Glutamatergic neuron (in vitro differentiated cells): ENCODE results near the gene HTT. TPM values are rescaled to one million over a fixed set of nuclear protein-coding genes. Genes with fewer than 3 reads are reported as not detected.

Experiments
- DNase-seq: peaks from one replicate; pipeline ENCODE4 v3.0.0; 2022
- H3K27ac Mint-ChIP-seq: one replicate; pipeline ENCODE4 v1.8.0; 2020; ENCODE audit warnings: mild to moderate bottlenecking, mixed read lengths, inconsistent platforms; ENCODE audit not compliant: unreplicated experiment
- H3K27me3 Mint-ChIP-seq: one replicate; pipeline ENCODE4 v1.8.0; 2020; ENCODE audit warnings: mild to moderate bottlenecking, moderate library complexity, mixed read lengths, inconsistent platforms; ENCODE audit not compliant: unreplicated experiment
- H3K36me3 Mint-ChIP-seq: one replicate; pipeline ENCODE4 v1.8.0; 2020; ENCODE audit warnings: mild to moderate bottlenecking, mixed read lengths, inconsistent platforms; ENCODE audit not compliant: unreplicated experiment
- H3K4me1 Mint-ChIP-seq: one replicate; pipeline ENCODE4 v1.8.0; 2020; ENCODE audit warnings: mild to moderate bottlenecking, low read depth, mixed read lengths, inconsistent platforms; ENCODE audit not compliant: unreplicated experiment
- H3K4me3 Mint-ChIP-seq: one replicate; pipeline ENCODE4 v1.8.0; 2020; ENCODE audit warnings: mild to moderate bottlenecking, mixed read lengths, inconsistent platforms; ENCODE audit not compliant: unreplicated experiment
- H3K9me3 Mint-ChIP-seq: one replicate; pipeline ENCODE4 v1.8.0; 2020; ENCODE audit warnings: mild to moderate bottlenecking, moderate library complexity, mixed read lengths, inconsistent platforms; ENCODE audit not compliant: unreplicated experiment
- CTCF ChIP-seq: fragments of 200-600 bp; sonication (generic); IDR thresholded peaks from one replicate; pipeline ENCODE4 v1.5.0; 2021; ENCODE audit not compliant: partially characterized antibody, unreplicated experiment
- total RNA-seq: library from RNA; stranded (reverse); fragmentation: NEBNext Ultra II Directional; extraction: Animal tissue kit (Norgen Biotek cat#: 25700); gene quantifications from one replicate; pipeline ENCODE4 v1.2.1, GENCODE V29; 2021; ENCODE audit not compliant: unreplicated experiment

Gene HTT
- total RNA-seq, 1 donor from 2014 or later = 107 TPM

GRCh38 chr4:3042226-3042625 lies 32.3 kb upstream of the HTT start:
- TF ChIP-seq CTCF = no peak
- no peak for DNase-seq
- no peaks in the 10 kb centered on the region for H3K9me3 Mint-ChIP-seq
- H3K27ac Mint-ChIP-seq = no peak overlapping the region
- peak overlapping the region; percentile 30 for H3K4me3 Mint-ChIP-seq
- H3K27me3 Mint-ChIP-seq = peaks cover 2% of the 10 kb centered on the region
- no peaks in the 10 kb centered on the region for H3K36me3 Mint-ChIP-seq
- no peaks in the 10 kb centered on the region for H3K4me1 Mint-ChIP-seq

GRCh38 chr4:3043282-3044020 lies 31.0 kb upstream of the HTT start:
- Mint-ChIP-seq H3K36me3 (no peaks in the 10 kb centered on the region), H3K9me3 (no peaks in the 10 kb centered on the region), H3K4me3 (no peak overlapping the region), H3K4me1 (no peaks in the 10 kb centered on the region), H3K27me3 (peaks cover 2% of the 10 kb centered on the region), H3K27ac (no peak overlapping the region)
- TF ChIP-seq CTCF = no peak
- DNase-seq = no peak

DNA sequence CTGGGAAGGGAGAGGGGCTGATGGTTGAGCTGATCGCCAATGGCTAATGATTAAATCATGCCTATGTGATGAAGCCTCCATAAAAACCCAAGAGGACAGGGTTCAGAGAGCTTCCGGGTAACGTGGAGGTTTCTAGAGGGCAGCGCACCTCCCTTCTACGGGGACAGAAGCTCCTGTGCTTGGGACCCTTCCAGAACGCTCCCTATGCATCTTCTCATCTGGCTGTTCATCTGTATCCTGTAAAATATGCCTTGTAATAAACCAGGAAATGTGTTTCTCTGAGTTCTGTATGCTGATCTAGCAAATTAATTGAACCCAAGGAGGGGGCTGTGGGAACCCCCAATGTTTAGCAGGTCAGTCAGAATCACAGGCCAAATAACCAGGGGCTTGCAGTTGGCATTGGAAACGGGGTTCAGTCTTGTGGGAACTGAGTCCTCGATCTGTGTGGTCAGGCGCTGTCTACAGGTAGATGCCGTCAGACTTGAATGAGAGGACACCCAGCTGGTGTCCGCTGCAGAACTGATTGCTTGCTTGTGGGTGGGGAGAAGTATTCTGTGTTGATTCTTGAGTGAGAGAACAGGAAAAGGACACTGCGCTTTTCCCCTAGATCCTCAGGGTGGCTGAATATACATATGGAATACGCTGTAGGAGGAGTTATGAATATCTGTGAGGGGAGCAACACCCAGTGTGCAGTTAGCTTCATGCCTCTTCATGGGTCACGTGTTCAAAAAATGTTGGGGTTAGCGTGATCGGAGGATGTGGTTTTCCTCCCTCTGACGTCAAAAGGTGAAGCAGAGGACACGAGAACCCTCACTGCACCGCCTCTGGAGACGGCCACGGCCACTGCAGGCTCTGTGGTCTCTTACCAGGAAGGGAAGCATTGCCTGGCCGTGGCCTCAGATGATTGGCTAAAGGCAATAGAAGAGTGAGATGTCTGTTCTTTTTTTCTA lies 29.3 kb upstream of the HTT start:
- H3K36me3 Mint-ChIP-seq = no peaks in the 10 kb centered on the region
- peaks cover 2% of the 10 kb centered on the region for H3K27me3 Mint-ChIP-seq
- H3K4me1 Mint-ChIP-seq = no peaks in the 10 kb centered on the region
- H3K27ac Mint-ChIP-seq = no peak overlapping the region
- no peak overlapping the region for H3K4me3 Mint-ChIP-seq
- H3K9me3 Mint-ChIP-seq = no peaks in the 10 kb centered on the region
- no peak for DNase-seq
- TF ChIP-seq CTCF = no peak

- H3K36me3 Mint-ChIP-seq = no peaks in the 10 kb centered on the region
- H3K9me3 Mint-ChIP-seq = no peaks in the 10 kb centered on the region
- no peak for DNase-seq
- no peak for TF ChIP-seq CTCF
- no peak overlapping the region for H3K27ac Mint-ChIP-seq
- H3K4me3 Mint-ChIP-seq = no peak overlapping the region
- H3K4me1 Mint-ChIP-seq = no peaks in the 10 kb centered on the region
- peaks cover 2% of the 10 kb centered on the region for H3K27me3 Mint-ChIP-seq
Observed at GRCh38 chr4:3046162-3046561, 28.3 kb upstream of the HTT start.

DNA sequence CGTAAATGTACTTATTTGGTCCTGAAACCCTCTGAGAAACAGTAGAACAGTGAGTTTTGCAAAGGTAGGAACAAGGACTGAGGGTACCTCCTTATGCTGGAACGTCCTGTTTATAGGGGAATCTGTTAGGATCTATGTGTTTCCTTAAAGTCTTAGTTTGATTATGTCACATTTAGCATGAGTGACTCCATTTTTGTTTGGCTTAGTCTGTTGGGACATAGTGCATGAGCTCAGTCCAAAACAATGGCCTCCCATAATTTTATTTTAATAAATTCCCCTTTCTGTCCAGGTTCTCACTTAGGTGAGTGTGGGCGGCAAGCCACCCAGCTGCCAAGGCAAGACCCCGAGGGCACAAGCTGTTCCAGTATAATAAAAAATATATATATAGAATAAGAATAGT lies 27.9 kb upstream of the HTT start:
- H3K36me3 Mint-ChIP-seq = no peaks in the 10 kb centered on the region
- TF ChIP-seq CTCF = no peak
- peaks cover 2% of the 10 kb centered on the region for H3K27me3 Mint-ChIP-seq
- no peak for DNase-seq
- no peak overlapping the region for H3K27ac Mint-ChIP-seq
- no peaks in the 10 kb centered on the region for H3K4me1 Mint-ChIP-seq
- H3K4me3 Mint-ChIP-seq = no peak overlapping the region
- H3K9me3 Mint-ChIP-seq = no peaks in the 10 kb centered on the region
